Measurements from ENCODE around the gene GAB1. TPM values are rescaled to one million over a fixed set of nuclear protein-coding genes. Genes with fewer than 3 reads are reported as not detected.

Gene GAB1
- polyA plus RNA-seq, 1 donor from 2014 or later: 2.1 TPM

DNA sequence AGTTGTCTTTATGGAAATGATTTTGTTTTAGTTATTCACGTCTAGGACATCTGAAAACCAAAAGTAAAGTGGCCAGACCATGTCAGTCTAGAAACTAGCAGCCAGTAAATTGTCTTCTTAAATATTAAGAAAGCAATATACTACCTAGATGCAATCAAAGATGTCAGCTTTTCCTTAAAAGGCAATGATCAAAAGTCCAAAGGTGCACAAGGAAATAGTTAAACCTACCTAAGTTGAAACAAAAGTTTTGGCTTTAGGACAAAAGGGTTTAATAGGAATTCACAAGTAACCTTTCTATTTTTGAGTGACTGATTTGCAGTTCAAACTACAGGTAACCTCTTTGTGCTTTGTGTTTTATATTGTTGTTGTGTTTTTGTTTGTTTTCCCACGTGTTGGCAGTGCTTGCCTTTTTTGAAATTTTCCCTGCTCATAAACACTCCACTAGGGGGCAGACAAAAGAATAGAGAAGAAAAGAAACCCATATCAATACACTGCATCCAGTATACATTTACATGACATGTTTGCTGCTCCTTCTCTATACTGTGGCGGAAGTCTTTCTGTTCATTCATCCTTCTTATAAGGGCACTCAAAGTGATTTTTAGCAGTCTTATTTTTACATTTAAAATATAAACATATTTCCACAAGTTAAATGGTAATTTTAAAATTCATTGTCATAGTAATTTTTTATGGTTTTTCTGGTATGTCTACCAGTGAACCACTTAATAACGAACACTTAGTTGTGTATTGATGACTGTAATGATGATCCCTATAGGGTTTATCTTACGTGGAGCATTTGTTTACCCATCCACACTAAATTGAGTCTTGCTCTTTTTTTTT lies 62.7 kb downstream of the GAB1 start:
- no peak overlapping the region for H3K27ac Mint-ChIP-seq
- H3K36me3 Mint-ChIP-seq: no peaks in the 10 kb centered on the region
- no peaks in the 10 kb centered on the region for H3K27me3 Mint-ChIP-seq
- H3K4me3 Mint-ChIP-seq: no peak overlapping the region
- H3K9me3 Mint-ChIP-seq: no peaks in the 10 kb centered on the region
- H3K4me1 Mint-ChIP-seq: peaks cover 13 to 20% (median 15%) of the 10 kb centered on the region in 3 donors

DNA sequence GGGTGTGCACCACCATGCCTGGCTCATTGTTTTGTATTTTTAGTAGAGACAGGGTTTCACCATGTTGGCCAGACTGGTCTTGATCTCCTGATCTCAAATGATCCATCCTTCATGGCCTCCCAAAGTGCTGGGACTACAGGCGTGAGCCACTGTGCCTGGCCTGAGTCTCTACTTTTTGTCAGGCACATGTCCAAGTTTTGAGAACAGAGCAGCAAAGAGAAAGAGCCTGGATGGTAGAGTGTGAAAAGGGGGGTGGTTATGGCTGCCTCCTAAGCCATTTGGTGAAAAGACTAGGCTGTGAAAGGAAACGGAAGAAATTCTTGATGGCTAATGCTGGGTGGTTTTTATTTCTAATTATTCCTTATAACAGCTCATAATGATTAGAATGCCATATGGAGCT lies 63.4 kb downstream of the GAB1 start:
- Mint-ChIP-seq H3K27me3 (no peaks in the 10 kb centered on the region), H3K36me3 (no peaks in the 10 kb centered on the region), H3K4me1 (peaks cover 16 to 25% (median 21%) of the 10 kb centered on the region in 3 donors), H3K9me3 (no peaks in the 10 kb centered on the region), H3K4me3 (no peak overlapping the region), H3K27ac (no peak overlapping the region)

DNA sequence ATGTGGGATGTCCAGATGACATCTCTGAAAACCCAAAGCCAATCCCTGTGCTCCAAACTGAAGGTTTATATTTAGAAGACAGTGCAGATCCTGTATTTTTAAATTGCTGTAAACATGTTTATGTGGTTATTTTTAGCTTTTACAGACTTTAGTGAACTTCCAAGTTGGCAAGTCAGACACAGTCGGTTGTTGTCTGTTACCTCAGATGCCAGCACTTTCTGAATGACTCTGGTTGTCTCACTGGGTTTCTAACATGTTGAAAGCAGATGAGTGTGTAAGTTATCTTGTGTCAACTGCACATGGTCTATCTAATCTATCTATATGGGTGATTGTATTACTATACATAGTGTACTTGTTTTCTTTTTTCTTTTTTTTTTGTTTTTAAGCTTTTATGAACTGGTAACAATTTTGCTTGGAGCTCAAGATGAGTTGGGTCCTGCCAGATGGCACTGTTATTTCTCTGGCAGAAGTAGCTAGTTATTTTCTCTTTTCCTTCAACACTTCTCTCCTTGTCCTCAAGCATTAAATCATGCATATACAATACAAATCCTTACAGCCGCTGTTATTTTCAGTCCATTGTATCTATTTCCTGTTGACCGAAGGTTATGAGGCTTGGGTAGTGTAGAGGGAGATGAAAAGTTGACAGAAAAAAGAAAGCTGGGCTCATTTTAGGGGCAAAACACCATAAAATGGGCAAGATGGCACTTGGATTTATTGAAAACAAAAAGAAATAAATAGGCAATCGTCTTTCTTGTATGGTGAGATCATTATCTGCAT lies 66.3 kb downstream of the GAB1 start:
- peak overlapping the region in 3 of 4 donors; percentile 30 to 70 (median 68) for H3K4me3 Mint-ChIP-seq
- no peaks in the 10 kb centered on the region for H3K36me3 Mint-ChIP-seq
- no peaks in the 10 kb centered on the region for H3K27me3 Mint-ChIP-seq
- no peaks in the 10 kb centered on the region for H3K9me3 Mint-ChIP-seq
- no peak overlapping the region for H3K27ac Mint-ChIP-seq
- peaks cover 18 to 27% (median 25%) of the 10 kb centered on the region in 3 donors for H3K4me1 Mint-ChIP-seq

DNA sequence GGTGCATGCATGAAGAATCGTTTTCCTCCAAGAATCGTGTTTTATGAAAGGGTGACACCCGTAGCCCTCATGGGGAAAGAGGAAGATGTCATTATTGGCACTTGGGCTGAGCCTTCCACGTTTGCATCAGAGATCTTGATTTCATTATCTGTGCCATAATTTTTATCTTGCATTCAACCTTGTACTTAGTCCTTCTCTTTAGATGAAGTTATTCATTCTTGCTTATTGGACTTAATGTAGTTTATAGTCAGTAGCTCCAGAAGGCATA lies 66.8 kb downstream of the GAB1 start:
- H3K27ac Mint-ChIP-seq: no peak overlapping the region

DNA sequence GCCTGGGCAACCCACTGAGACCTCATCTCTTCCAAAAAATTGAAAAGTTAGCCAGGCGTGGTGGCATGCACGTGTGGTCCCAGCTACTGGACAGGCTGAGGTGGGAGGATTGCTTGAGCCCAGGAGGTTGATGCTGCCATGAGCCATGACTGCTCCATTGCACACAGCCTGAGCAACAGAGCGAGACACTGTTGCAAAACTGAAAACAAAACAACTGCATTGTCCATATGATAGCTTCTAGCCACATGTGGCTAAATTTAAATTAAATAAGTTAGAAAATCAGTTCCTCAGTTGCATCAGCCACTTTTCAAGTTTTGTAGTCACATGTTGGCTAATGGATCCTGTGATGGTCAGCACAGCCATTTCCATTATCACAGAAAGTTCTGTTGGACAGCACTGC lies 67.9 kb downstream of the GAB1 start:
- Mint-ChIP-seq H3K9me3 (no peaks in the 10 kb centered on the region), H3K27me3 (no peaks in the 10 kb centered on the region), H3K4me1 (peaks cover 16 to 29% (median 25%) of the 10 kb centered on the region in 3 donors), H3K36me3 (peaks cover under 1% of the 10 kb centered on the region), H3K4me3 (peak overlapping the region in 1 of 4 donors; percentile 82), H3K27ac (peak overlapping the region in 1 of 3 donors; percentile 9)

More for the DNA sequence above, 66.8 kb downstream of the GAB1 start:
- Mint-ChIP-seq H3K9me3 (no peaks in the 10 kb centered on the region), H3K4me3 (peak overlapping the region in 3 of 4 donors; percentile 30 to 70 (median 68)), H3K36me3 (no peaks in the 10 kb centered on the region), H3K4me1 (peaks cover 16 to 27% (median 25%) of the 10 kb centered on the region in 3 donors), H3K27me3 (no peaks in the 10 kb centered on the region)

DNA sequence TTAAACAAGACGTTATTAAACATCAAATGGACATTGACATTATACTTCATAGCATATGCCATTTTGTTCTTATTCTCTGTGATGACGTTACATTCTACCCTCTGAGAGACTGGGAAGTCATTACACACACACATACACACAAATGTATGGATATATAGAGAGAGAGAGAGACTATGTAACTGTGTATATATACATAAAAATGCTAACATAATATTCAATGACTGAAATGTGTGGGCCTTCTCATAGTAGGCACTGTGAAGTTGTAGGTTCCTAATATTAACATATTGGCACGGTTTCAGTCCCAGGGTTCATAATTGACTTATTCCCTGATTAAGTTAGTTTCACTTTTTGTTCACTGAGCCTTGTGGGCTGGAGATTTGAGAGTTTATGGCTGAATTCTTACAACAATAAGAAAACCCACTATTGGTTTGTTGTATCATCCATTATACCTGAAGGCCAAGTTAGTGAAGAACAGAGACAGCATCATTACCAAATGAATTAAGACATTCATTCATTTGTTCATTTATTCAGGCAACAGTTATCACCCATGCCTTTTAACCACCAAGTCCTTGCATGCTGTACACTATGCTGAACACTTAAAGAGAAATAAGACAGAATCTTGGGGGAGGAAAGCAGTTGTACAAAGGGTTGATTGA lies 68.5 kb downstream of the GAB1 start:
- Mint-ChIP-seq H3K27ac (no peak overlapping the region), H3K9me3 (no peaks in the 10 kb centered on the region), H3K36me3 (peaks cover 2% of the 10 kb centered on the region), H3K4me1 (peaks cover 16 to 28% (median 25%) of the 10 kb centered on the region in 3 donors), H3K4me3 (peak overlapping the region in 2 of 4 donors; percentile 49 to 63), H3K27me3 (no peaks in the 10 kb centered on the region)

DNA sequence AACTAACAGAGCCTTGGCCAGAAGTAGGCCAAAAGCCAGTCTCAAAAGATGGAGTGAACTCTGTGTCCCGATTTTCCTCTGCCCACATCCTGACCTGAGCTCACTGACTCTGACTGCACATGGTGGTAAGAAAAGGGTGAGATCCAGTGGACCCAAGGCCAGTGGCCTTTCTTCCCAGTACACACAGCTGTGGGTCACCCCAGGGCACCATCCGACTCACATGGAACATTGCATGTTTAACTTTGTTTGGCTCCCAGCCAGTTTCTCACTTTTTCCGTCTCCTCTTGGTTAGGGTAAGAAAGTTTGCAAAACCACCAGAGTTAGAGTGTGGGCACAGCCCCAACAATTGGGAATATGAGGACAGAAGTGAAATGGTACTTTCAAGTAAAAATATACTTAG lies 69.8 kb downstream of the GAB1 start:
- Mint-ChIP-seq H3K4me3 (peak overlapping the region in 1 of 4 donors; percentile 8), H3K4me1 (peaks cover 16 to 28% (median 25%) of the 10 kb centered on the region in 3 donors), H3K27ac (no peak overlapping the region), H3K9me3 (no peaks in the 10 kb centered on the region), H3K36me3 (peaks cover 2% of the 10 kb centered on the region), H3K27me3 (no peaks in the 10 kb centered on the region)

DNA sequence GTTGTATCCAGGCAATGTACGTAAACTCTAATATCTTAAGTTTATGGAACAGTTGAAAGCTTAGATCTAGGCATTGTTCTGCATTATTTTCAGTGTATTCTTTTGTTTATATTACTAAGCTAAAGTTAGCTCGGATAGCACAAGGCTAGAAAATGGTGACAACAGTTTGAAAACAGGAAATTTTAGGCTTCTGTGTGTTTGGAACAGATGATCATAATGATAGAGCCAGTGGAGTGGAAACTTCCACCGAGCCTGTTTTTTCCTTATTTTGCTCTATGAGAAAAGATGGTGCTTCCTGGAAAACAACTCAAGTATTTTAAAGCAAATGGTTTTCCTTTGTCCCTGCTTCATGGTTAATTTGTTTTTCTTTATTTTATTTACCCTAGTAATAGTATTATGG lies 70.8 kb downstream of the GAB1 start:
- no peak overlapping the region for H3K27ac Mint-ChIP-seq
- H3K4me3 Mint-ChIP-seq: no peak overlapping the region
- peaks cover 16 to 25% (median 22%) of the 10 kb centered on the region in 3 donors for H3K4me1 Mint-ChIP-seq
- peaks cover 2% of the 10 kb centered on the region for H3K36me3 Mint-ChIP-seq
- H3K9me3 Mint-ChIP-seq: no peaks in the 10 kb centered on the region
- H3K27me3 Mint-ChIP-seq: no peaks in the 10 kb centered on the region

DNA sequence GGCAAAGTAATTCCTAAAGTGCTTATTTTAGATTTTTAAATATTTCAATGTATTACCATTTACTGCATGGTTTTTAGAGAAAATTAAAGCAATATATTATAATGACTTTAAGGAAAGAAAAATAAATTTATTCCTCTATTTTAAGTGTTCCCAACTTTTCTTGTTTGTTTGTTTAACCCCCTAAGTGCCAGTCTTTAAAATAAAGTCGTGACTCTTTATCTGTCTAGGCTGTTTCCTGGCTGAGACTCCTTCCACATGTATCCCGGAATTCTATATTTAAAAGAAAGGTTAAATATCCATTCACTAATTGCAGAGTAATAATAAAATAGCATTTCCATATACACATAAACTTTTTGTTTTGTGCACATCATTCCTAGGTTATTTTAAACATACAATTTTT lies 71.2 kb downstream of the GAB1 start:
- H3K27me3 Mint-ChIP-seq: no peaks in the 10 kb centered on the region
- H3K27ac Mint-ChIP-seq: no peak overlapping the region
- peaks cover 2% of the 10 kb centered on the region for H3K36me3 Mint-ChIP-seq
- H3K9me3 Mint-ChIP-seq: no peaks in the 10 kb centered on the region
- peaks cover 16 to 24% (median 20%) of the 10 kb centered on the region in 3 donors for H3K4me1 Mint-ChIP-seq
- H3K4me3 Mint-ChIP-seq: no peak overlapping the region

DNA sequence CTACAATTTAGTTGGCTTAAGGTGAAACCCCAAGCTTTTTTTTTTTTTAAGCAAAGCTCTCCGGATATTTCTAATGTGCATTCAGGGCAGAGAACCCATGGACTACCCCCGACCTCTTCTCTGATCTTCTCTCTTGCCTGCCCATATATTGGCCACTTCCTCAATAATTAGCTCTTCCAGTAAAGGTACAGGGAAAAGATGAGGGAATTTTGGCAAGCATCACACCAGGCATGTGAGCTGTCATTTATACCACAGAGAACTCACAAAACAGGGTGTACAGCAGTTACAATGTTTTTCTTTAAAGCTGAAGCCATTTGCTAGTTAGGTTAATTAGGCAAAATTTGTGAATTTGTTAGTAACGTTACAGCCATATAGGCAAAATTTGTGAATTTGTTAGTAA lies 73.3 kb downstream of the GAB1 start:
- no peak overlapping the region for H3K4me3 Mint-ChIP-seq
- no peaks in the 10 kb centered on the region for H3K27me3 Mint-ChIP-seq
- H3K9me3 Mint-ChIP-seq: no peaks in the 10 kb centered on the region
- no peak overlapping the region for H3K27ac Mint-ChIP-seq
- H3K4me1 Mint-ChIP-seq: peaks cover 3 to 7% (median 5%) of the 10 kb centered on the region in 3 donors
- peaks cover 2% of the 10 kb centered on the region for H3K36me3 Mint-ChIP-seq

DNA sequence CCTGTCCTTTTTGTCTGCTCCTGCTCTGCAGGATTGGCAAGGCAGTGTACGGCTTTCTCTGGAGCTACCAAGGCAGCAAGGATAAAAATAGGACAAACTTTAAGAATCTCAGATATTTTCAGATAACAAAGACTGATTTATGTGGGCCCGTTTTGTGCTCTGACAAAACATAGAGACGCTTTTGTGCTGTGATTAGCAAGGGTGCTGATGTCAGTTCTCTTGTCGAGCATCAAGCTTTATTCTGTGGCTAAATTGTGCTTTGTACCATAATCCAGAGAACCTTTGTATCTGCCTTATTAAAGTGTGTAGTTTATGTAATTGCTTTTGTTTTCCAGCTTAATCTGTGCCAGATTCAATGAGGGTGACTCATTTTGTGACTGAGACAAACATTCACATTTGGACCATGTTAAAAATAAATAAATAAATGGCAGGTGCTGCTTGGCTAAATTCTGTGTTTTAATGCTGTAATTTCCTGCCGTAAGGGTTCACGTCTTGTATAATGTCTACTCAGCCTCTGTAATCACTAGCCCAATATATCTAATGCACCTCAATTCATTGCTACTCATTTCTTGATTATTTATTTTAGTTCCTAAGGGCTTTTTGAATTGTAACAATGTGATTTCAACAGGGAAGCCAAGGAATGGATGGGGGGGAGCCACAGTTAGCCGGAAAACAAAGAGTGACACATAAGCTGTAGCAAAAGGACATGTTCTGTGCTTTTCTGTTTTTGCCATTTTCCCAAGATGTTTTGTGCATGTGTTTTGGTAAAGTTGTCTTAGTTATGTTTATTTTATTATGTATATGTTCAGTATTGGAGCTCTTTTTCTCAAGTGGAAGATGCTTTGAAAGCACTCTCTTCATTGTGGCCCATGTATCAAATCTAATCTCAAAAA lies 75.1 kb downstream of the GAB1 start:
- Mint-ChIP-seq H3K4me1 (peaks cover 1 to 4% (median 3%) of the 10 kb centered on the region in 3 donors), H3K27ac (no peak overlapping the region), H3K9me3 (no peaks in the 10 kb centered on the region), H3K27me3 (no peaks in the 10 kb centered on the region), H3K36me3 (peaks cover 2% of the 10 kb centered on the region), H3K4me3 (no peak overlapping the region)

DNA sequence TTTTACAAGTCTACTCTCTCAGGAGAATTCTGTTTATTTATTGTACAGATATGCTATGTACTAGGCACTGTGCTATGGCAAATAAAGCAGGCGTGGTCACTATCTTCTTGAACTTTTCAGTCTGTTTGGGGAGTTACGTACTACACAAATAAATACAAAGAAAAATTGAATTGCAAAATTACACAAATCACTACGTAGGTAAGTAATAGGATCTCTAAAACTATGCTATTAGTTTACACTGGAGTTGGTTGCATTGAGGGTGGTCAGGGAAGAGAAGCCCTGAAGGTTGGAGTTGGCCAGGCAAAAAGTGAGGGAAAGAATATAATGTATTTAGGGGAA lies 75.7 kb downstream of the GAB1 start:
- no peak overlapping the region for H3K4me3 Mint-ChIP-seq
- no peak overlapping the region for H3K27ac Mint-ChIP-seq
- H3K27me3 Mint-ChIP-seq: no peaks in the 10 kb centered on the region
- H3K9me3 Mint-ChIP-seq: no peaks in the 10 kb centered on the region
- H3K4me1 Mint-ChIP-seq: peaks cover 3 to 5% (median 4%) of the 10 kb centered on the region in 3 donors
- H3K36me3 Mint-ChIP-seq: peaks cover 2% of the 10 kb centered on the region

DNA sequence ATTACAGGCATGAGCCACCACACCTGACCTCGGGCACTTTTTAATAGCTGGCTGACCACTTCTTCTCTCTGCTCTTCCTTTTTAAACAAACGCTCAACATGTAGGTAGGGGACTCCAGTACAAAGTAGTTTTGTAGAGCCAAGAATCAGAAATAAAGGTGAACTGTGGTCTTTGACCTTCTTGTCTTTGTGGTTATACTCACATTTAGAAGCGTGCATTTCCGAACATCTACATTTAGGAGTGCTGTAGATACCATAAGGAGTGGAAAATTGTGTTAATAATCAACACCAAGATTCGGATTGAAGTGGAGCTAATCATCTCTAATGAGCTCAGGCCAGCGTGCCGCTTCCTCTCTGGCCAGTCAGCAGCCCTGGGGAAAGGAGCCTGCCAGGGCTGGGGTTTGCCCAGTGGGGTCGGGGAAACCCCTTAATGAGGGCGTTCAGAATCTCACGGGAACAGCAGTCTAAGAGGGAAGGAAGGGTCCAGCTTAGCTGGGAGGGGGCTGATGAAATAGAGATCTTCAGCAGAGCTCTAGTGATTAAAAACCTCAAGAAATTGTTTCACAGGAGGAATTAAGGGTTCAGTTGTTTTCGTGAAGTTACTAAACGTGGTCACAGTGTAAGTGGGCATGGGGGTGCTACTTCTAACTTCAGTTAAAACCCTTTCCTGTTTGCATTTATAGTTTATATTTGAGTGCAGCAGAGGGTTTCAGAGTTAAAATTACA lies 81.2 kb downstream of the GAB1 start:
- Mint-ChIP-seq H3K4me1 (peaks cover 13 to 20% (median 14%) of the 10 kb centered on the region in 3 donors), H3K27ac (peak overlapping the region in 1 of 3 donors; percentile 10)

DNA sequence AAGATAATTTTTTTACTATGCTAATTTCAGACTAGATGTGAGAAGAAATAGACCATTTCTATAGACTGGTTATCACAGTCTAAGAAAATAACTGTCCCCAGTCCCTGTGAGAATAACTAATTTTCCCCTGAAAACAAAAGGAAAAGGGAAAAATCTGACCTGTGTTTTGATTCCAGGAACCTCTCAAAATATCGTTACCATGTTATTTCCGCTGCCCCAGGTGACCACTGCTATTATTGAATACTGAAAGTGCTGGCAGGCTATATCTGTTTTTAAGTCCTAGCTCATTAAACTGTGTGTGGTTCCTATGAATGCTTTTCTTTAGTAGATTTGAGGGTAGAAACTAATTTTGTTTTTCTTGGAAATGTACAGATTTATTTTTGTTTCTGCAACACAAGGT lies 83.6 kb downstream of the GAB1 start:
- peaks cover 13 to 20% (median 14%) of the 10 kb centered on the region in 3 donors for H3K4me1 Mint-ChIP-seq
- no peak overlapping the region for H3K27ac Mint-ChIP-seq
- no peaks in the 10 kb centered on the region for H3K36me3 Mint-ChIP-seq

More for the DNA sequence above, 81.2 kb downstream of the GAB1 start:
- H3K27me3 Mint-ChIP-seq: no peaks in the 10 kb centered on the region
- H3K36me3 Mint-ChIP-seq: no peaks in the 10 kb centered on the region
- H3K4me3 Mint-ChIP-seq: peak overlapping the region in 2 of 4 donors; percentile 23 to 79
- H3K9me3 Mint-ChIP-seq: no peaks in the 10 kb centered on the region

More for the DNA sequence above, 83.6 kb downstream of the GAB1 start:
- no peak overlapping the region for H3K4me3 Mint-ChIP-seq
- no peaks in the 10 kb centered on the region for H3K9me3 Mint-ChIP-seq
- no peaks in the 10 kb centered on the region for H3K27me3 Mint-ChIP-seq
